Measurements from ENCODE around the gene AQP12B. TPM values are rescaled to one million over a fixed set of nuclear protein-coding genes. Genes with fewer than 3 reads are reported as not detected.

AQP12B gene
- polyA plus RNA-seq, 1 donor (not counting 4 experiments of a cell fraction or from before 2014, with no cell fraction given) = not detected

GRCh38 chr2:240637901-240638345 lies 44.8 kb downstream of the AQP12B start:
- Histone ChIP-seq H3K9ac (ENCODE audit: control insufficient read depth, extremely low read depth, insufficient read depth, low read length) (no peak overlapping the region), H3K4me2 (ENCODE audit: control insufficient read depth, extremely low read depth, insufficient read depth, low read depth, low read length) (no peak overlapping the region), H3K27ac (ENCODE audit: control insufficient read depth, insufficient read depth, low read length) (no peak overlapping the region), H3K4me3 (ENCODE audit: control insufficient read depth in 2 of 3, extremely low read depth in 1 of 3, insufficient read depth in 2 of 3, low read depth in 1 of 3, low read length in 3 of 3) (no peak overlapping the region), H2AFZ (ENCODE audit: control insufficient read depth, low read length) (no peak overlapping the region), H4K20me1 (ENCODE audit: control insufficient read depth, extremely low read depth, insufficient read depth, low read length) (no peaks in the 10 kb centered on the region), H3K9me3 (ENCODE audit: control insufficient read depth, low read depth, low read length) (peaks cover 3% of the 10 kb centered on the region), H3K4me1 (ENCODE audit: control insufficient read depth, extremely low read depth, insufficient read depth, low read length) (no peaks in the 10 kb centered on the region), H3K9me1 (ENCODE audit: control insufficient read depth, extremely low read depth, insufficient read depth, low read length) (no peaks in the 10 kb centered on the region), H3K79me2 (ENCODE audit: control insufficient read depth, insufficient read depth, low read length) (no peaks in the 10 kb centered on the region), H3K36me3 (ENCODE audit: control insufficient read depth in 2 of 2, extremely low read depth in 1 of 2, insufficient read depth in 2 of 2, low read length in 2 of 2) (no peaks in the 10 kb centered on the region), H3K27me3 (ENCODE audit: control insufficient read depth, extremely low read depth, insufficient read depth, low read length) (peaks cover 3% of the 10 kb centered on the region)
- dilution Hi-C loops (cut with MboI; ENCODE audit: extremely low pct_ligation_motif_present, low sequenced_read_pairs) = no loop called here
- TF ChIP-seq EZH2 (IDR thresholded peaks at IDR 0.05; ENCODE audit: low read length) (no peak), CTCF (optimal IDR thresholded peaks at IDR 0.05 in 1 of 3, IDR thresholded peaks at IDR 0.05 in 1 of 3, conservative IDR thresholded peaks at IDR 0.05 in 1 of 3; ENCODE audit: extremely low read depth in 1 of 3, insufficient read depth in 2 of 3, low read length in 3 of 3) (no peak)
- no peak for FAIRE-seq
- DNase-seq (ENCODE audit: low read depth, low spot score) = no peak

GRCh38 chr2:240637116-240637900 lies 45.4 kb downstream of the AQP12B start:
- Histone ChIP-seq H3K9me3 (ENCODE audit: control insufficient read depth, low read depth, low read length) (peaks cover 3% of the 10 kb centered on the region), H3K27ac (ENCODE audit: control insufficient read depth, insufficient read depth, low read length) (no peak overlapping the region)
- dilution Hi-C loops (cut with MboI; ENCODE audit: extremely low pct_ligation_motif_present, low sequenced_read_pairs) = no loop called here

More at GRCh38 chr2:240637116-240637900, 45.4 kb downstream of the AQP12B start:
- H3K36me3 ChIP-seq (ENCODE audit: control insufficient read depth in 2 of 2, extremely low read depth in 1 of 2, insufficient read depth in 2 of 2, low read length in 2 of 2) = no peaks in the 10 kb centered on the region
- no peaks in the 10 kb centered on the region for H3K9me1 ChIP-seq (ENCODE audit: control insufficient read depth, extremely low read depth, insufficient read depth, low read length)
- no peak for DNase-seq (ENCODE audit: low read depth, low spot score)
- TF ChIP-seq EZH2 (IDR thresholded peaks at IDR 0.05; ENCODE audit: low read length) = no peak
- no peak for TF ChIP-seq CTCF (optimal IDR thresholded peaks at IDR 0.05 in 1 of 3, IDR thresholded peaks at IDR 0.05 in 1 of 3, conservative IDR thresholded peaks at IDR 0.05 in 1 of 3; ENCODE audit: extremely low read depth in 1 of 3, insufficient read depth in 2 of 3, low read length in 3 of 3)
- peaks cover 3% of the 10 kb centered on the region for H3K27me3 ChIP-seq (ENCODE audit: control insufficient read depth, extremely low read depth, insufficient read depth, low read length)
- no peak overlapping the region for H3K4me3 ChIP-seq (ENCODE audit: control insufficient read depth in 2 of 3, extremely low read depth in 1 of 3, insufficient read depth in 2 of 3, low read depth in 1 of 3, low read length in 3 of 3)
- no peak overlapping the region for H3K4me2 ChIP-seq (ENCODE audit: control insufficient read depth, extremely low read depth, insufficient read depth, low read depth, low read length)
- H4K20me1 ChIP-seq (ENCODE audit: control insufficient read depth, extremely low read depth, insufficient read depth, low read length) = no peaks in the 10 kb centered on the region
- no peaks in the 10 kb centered on the region for H3K4me1 ChIP-seq (ENCODE audit: control insufficient read depth, extremely low read depth, insufficient read depth, low read length)
- no peak for FAIRE-seq
- no peak overlapping the region for H2AFZ ChIP-seq (ENCODE audit: control insufficient read depth, low read length)
- H3K9ac ChIP-seq (ENCODE audit: control insufficient read depth, extremely low read depth, insufficient read depth, low read length) = no peak overlapping the region
- no peaks in the 10 kb centered on the region for H3K79me2 ChIP-seq (ENCODE audit: control insufficient read depth, insufficient read depth, low read length)
